Right atrium auricular region (tissue), 2 donors: ENCODE data around the gene JARID2. TPM values are rescaled to one million over a fixed set of nuclear protein-coding genes. Genes with fewer than 3 reads are reported as not detected.

Source experiments
- DNase-seq: peaks from one replicate; pipeline ENCODE4 v3.0.0-alpha.2; 2019; ENCODE audit warnings: low spot score
- H3K27ac ChIP-seq, 2 donors: fragments of 200-600 bp; sonication (generic); 1 replicate in 1 of 2; 2 replicates in 1 of 2; pipeline ENCODE4 v1.5.1; 2016 to 2019
- H3K27me3 ChIP-seq, 2 donors: fragments of 200-600 bp; sonication (generic); one replicate each; pipeline versions ENCODE4 v1.5.1 to v1.6.0; 2017 to 2019
- H3K36me3 ChIP-seq: fragments of 200-600 bp; sonication (generic); one replicate; pipeline ENCODE4 v1.5.1; 2016
- H3K4me1 ChIP-seq, 2 donors: fragments of 200-600 bp; sonication (generic); one replicate each; pipeline versions ENCODE4 v1.5.1 to v1.6.0; 2017 to 2019
- H3K4me3 ChIP-seq, 2 donors: fragments of 200-600 bp; sonication (generic); 1 replicate in 1 of 2; 2 replicates in 1 of 2; pipeline ENCODE4 v1.5.1; 2017 to 2019; ENCODE audit warnings: mild to moderate bottlenecking in 1 of 2, moderate library complexity in 1 of 2
- H3K9me3 ChIP-seq, 2 donors: fragments of 200-600 bp; sonication (generic); one replicate each; pipeline ENCODE4 v1.5.1; 2019
- CTCF ChIP-seq, 2 donors: fragments of 200-600 bp; sonication (generic); IDR thresholded peaks; one replicate each; pipeline ENCODE4 v1.5.1; 2019; ENCODE audit warnings: antibody characterized with exemption in 2 of 2
- total RNA-seq, 2 donors: library from RNA; depleted of rRNA; stranded (reverse); fragments of >200 nt; gene quantifications; one replicate each; pipeline ENCODE4 v1.1.0, GENCODE V29; 2016

JARID2 gene
- total RNA-seq, 2 donors from 2014 or later, result 6.5 to 6.7 TPM

GRCh38 chr6:15502446-15503345 is 256.8 kb downstream of the JARID2 start:
- peak overlapping the region; percentile 42 to 87 for H3K27ac ChIP-seq
- H3K27me3 ChIP-seq, result no peaks in the 10 kb centered on the region
- DNase-seq, result no peak
- TF ChIP-seq CTCF (IDR thresholded peaks at IDR 0.05), result no peak
- H3K4me1 ChIP-seq, result peaks cover 0 to 57% of the 10 kb centered on the region in 2 donors
- H3K4me3 ChIP-seq, result no peak overlapping the region
- no peaks in the 10 kb centered on the region for H3K9me3 ChIP-seq
- peaks cover 5% of the 10 kb centered on the region for H3K36me3 ChIP-seq

GRCh38 chr6:15503346-15503680 is 257.4 kb downstream of the JARID2 start:
- Histone ChIP-seq H3K36me3 (peaks cover 8% of the 10 kb centered on the region), H3K4me1 (peaks cover 0 to 57% of the 10 kb centered on the region in 2 donors), H3K27me3 (no peaks in the 10 kb centered on the region), H3K4me3 (no peak overlapping the region), H3K9me3 (no peaks in the 10 kb centered on the region), H3K27ac (peak overlapping the region; percentile 87 to 88)
- DNase-seq, result no peak
- TF ChIP-seq CTCF (IDR thresholded peaks at IDR 0.05), result no peak

- peaks cover 0 to 57% of the 10 kb centered on the region in 2 donors for H3K4me1 ChIP-seq
- H3K9me3 ChIP-seq, result no peaks in the 10 kb centered on the region
- H3K4me3 ChIP-seq, result peak overlapping the region in 1 of 2 donors; percentile 36
- peak in 1 of 2 donors; percentile 51 for TF ChIP-seq CTCF (IDR thresholded peaks at IDR 0.05)
- peak; percentile 74 for DNase-seq
- H3K27me3 ChIP-seq, result no peaks in the 10 kb centered on the region
- H3K27ac ChIP-seq, result peak overlapping the region; percentile 87 to 88
- H3K36me3 ChIP-seq, result peaks cover 15% of the 10 kb centered on the region
Observed at GRCh38 chr6:15504040-15504495, 258.2 kb downstream of the JARID2 start.

- peak; percentile 77 for DNase-seq
- Histone ChIP-seq H3K4me1 (peaks cover 0 to 57% of the 10 kb centered on the region in 2 donors), H3K36me3 (peaks cover 21% of the 10 kb centered on the region), H3K27me3 (no peaks in the 10 kb centered on the region), H3K9me3 (no peaks in the 10 kb centered on the region), H3K27ac (peak overlapping the region; percentile 87 to 88), H3K4me3 (peak overlapping the region; percentile 9 to 36)
- no peak for TF ChIP-seq CTCF (IDR thresholded peaks at IDR 0.05)
Observed at GRCh38 chr6:15504581-15505350, 258.9 kb downstream of the JARID2 start.

GRCh38 chr6:15505463-15505918 is 259.6 kb downstream of the JARID2 start:
- H3K4me1 ChIP-seq, result peaks cover 0 to 57% of the 10 kb centered on the region in 2 donors
- no peaks in the 10 kb centered on the region for H3K9me3 ChIP-seq
- no peak for DNase-seq
- TF ChIP-seq CTCF (IDR thresholded peaks at IDR 0.05), result no peak
- peak overlapping the region in 1 of 2 donors; percentile 36 for H3K4me3 ChIP-seq
- H3K27ac ChIP-seq, result peak overlapping the region; percentile 87 to 88
- H3K27me3 ChIP-seq, result no peaks in the 10 kb centered on the region
- H3K36me3 ChIP-seq, result peaks cover 21% of the 10 kb centered on the region
